WTC11 (cell line): ENCODE data around the gene FZD10. TPM values are rescaled to one million over a fixed set of nuclear protein-coding genes. Genes with fewer than 3 reads are reported as not detected.

Experiments
- ATAC-seq: fragments of 200-7000 bp; cut with Tn5 transposase; 2 replicates; pipeline ENCODE4 v1.10.0; 2021; ENCODE audit warnings: mild to moderate bottlenecking, moderate library complexity
- CTCF ChIA-PET: fragments of 300-600 bp; sonication (Branson Sonifier 250); formaldehyde crosslinking; loops from one replicate; lab custom pipeline; 2021; ENCODE audit warnings: antibody characterized with exemption; lab: Charles Lee
- POLR2A ChIA-PET: fragments of 350-600 bp; sonication (Branson Sonifier 250); formaldehyde crosslinking; loops from one replicate; lab custom pipeline; 2021; ENCODE audit warnings: antibody characterized with exemption; lab: Charles Lee
- DNase-seq: peaks from one replicate; pipeline ENCODE4 v3.0.0; 2021; ENCODE audit warnings: low spot score
- H3K27ac Mint-ChIP-seq: 2 replicates; pipeline ENCODE4 v1.8.0; 2021; ENCODE audit warnings: mixed read lengths
- H3K27me3 Mint-ChIP-seq: 2 replicates; pipeline ENCODE4 v1.8.0; 2021; ENCODE audit warnings: low read depth, mild to moderate bottlenecking, moderate library complexity, mixed read lengths
- H3K36me3 Mint-ChIP-seq: 2 replicates; pipeline ENCODE4 v1.8.0; 2021; ENCODE audit warnings: mixed read lengths
- H3K4me1 Mint-ChIP-seq: 2 replicates; pipeline ENCODE4 v1.8.0; 2022; ENCODE audit warnings: mixed read lengths
- H3K4me3 Mint-ChIP-seq: 2 replicates; pipeline ENCODE4 v1.8.0; 2021; ENCODE audit warnings: mild to moderate bottlenecking, moderate library complexity, mixed read lengths
- H3K9me3 Mint-ChIP-seq: 2 replicates; pipeline ENCODE4 v1.8.0; 2021; ENCODE audit warnings: mixed read lengths
- ELF4 ChIP-seq: sonication (generic); formaldehyde crosslinking; IDR thresholded peaks from 2 replicates; pipeline ENCODE4 v1.8.1; 2022; ENCODE audit warnings: low read depth, mild to moderate bottlenecking, moderate library complexity, missing genetic modification reagents
- ESRRA ChIP-seq: sonication (generic); formaldehyde crosslinking; IDR thresholded peaks from 2 replicates; pipeline ENCODE4 v1.8.1; 2022; ENCODE audit warnings: mild to moderate bottlenecking, missing genetic modification reagents, borderline replicate concordance
- ETV6 ChIP-seq: sonication (generic); formaldehyde crosslinking; IDR thresholded peaks from 2 replicates; pipeline ENCODE4 v1.8.1; 2022; ENCODE audit warnings: mild to moderate bottlenecking, missing genetic modification reagents
- FOXK1 ChIP-seq: sonication (generic); formaldehyde crosslinking; IDR thresholded peaks from 2 replicates; pipeline ENCODE4 v1.8.0; 2022; ENCODE audit warnings: mild to moderate bottlenecking, moderate library complexity, missing genetic modification reagents
- FOXP1 ChIP-seq: sonication (generic); formaldehyde crosslinking; IDR thresholded peaks from 2 replicates; pipeline ENCODE4 v1.8.0; 2022; ENCODE audit warnings: missing genetic modification reagents, mild to moderate bottlenecking, moderate library complexity, borderline replicate concordance
- NFE2L1 ChIP-seq: sonication (generic); formaldehyde crosslinking; IDR thresholded peaks from 2 replicates; pipeline ENCODE4 v1.8.1; 2023; ENCODE audit warnings: missing genetic modification reagents
- NFYB ChIP-seq: sonication (generic); formaldehyde crosslinking; conservative IDR thresholded peaks from 2 replicates; pipeline ENCODE4 v1.8.0; 2022; ENCODE audit warnings: low read depth, missing genetic modification reagents
- RELA ChIP-seq: sonication (generic); formaldehyde crosslinking; IDR thresholded peaks from 2 replicates; pipeline ENCODE4 v1.8.1; 2022; ENCODE audit warnings: missing genetic modification reagents, mild to moderate bottlenecking, borderline replicate concordance
- RORB ChIP-seq: fragments of 250-450 bp; sonication (Bioruptor Pico); IDR thresholded peaks from 2 replicates; pipeline ENCODE4 v1.9.0; 2021; ENCODE audit warnings: mild to moderate bottlenecking
- TEAD1 ChIP-seq: sonication (generic); formaldehyde crosslinking; IDR thresholded peaks from 2 replicates; pipeline ENCODE4 v1.8.0; 2022; ENCODE audit warnings: mild to moderate bottlenecking, missing genetic modification reagents
- ZBTB21 ChIP-seq: sonication (generic); formaldehyde crosslinking; IDR thresholded peaks from 2 replicates; pipeline ENCODE4 v1.8.1; 2023; ENCODE audit warnings: mild to moderate bottlenecking, missing genetic modification reagents, borderline replicate concordance
- ZNF121 ChIP-seq: sonication (generic); formaldehyde crosslinking; IDR thresholded peaks from 2 replicates; pipeline ENCODE4 v1.8.0; 2023; ENCODE audit warnings: missing genetic modification reagents
- ZNF416 ChIP-seq: fragments of 250-450 bp; sonication (Bioruptor Pico); IDR thresholded peaks from 2 replicates; pipeline ENCODE4 v1.9.0; 2021; ENCODE audit warnings: mild to moderate bottlenecking, inconsistent platforms
- ZNF671 ChIP-seq: fragments of 250-450 bp; sonication (Bioruptor Pico); IDR thresholded peaks from 2 replicates; pipeline ENCODE4 v1.8.0; 2021; ENCODE audit warnings: mild to moderate bottlenecking
- total RNA-seq: library from RNA; stranded (reverse); gene quantifications from 3 replicates; pipeline ENCODE4 v1.2.3, GENCODE V29; 2021
- TF ChIP-seq, protein P1 (sequence below): fragments of 250-450 bp; sonication (Bioruptor Pico); IDR thresholded peaks from 2 replicates; pipeline ENCODE4 v1.9.0; 2021; ENCODE audit warnings: mild to moderate bottlenecking
- TF ChIP-seq, protein P2 (sequence below): sonication (generic); formaldehyde crosslinking; IDR thresholded peaks from 2 replicates; pipeline ENCODE4 v1.8.1; 2023; ENCODE audit warnings: mild to moderate bottlenecking, moderate library complexity, missing genetic modification reagents
- TF ChIP-seq, protein P3 (sequence below): sonication (generic); formaldehyde crosslinking; IDR thresholded peaks from 2 replicates; pipeline ENCODE4 v1.8.1; 2022; ENCODE audit warnings: mild to moderate bottlenecking, moderate library complexity, missing genetic modification reagents
- TF ChIP-seq, protein P4 (sequence below): sonication (generic); formaldehyde crosslinking; IDR thresholded peaks from 2 replicates; pipeline ENCODE4 v1.8.1; 2023; ENCODE audit warnings: mild to moderate bottlenecking, missing genetic modification reagents
- TF ChIP-seq, protein P5 (sequence below): fragments of 250-450 bp; sonication (Bioruptor Pico); IDR thresholded peaks from 2 replicates; pipeline ENCODE4 v2.1.2; 2022; ENCODE audit warnings: mild to moderate bottlenecking, moderate library complexity
- TF ChIP-seq, protein P6 (sequence below): sonication (generic); formaldehyde crosslinking; IDR thresholded peaks from 2 replicates; pipeline ENCODE4 v1.8.0; 2022; ENCODE audit warnings: mild to moderate bottlenecking, missing genetic modification reagents
- TF ChIP-seq, protein P7 (sequence below): sonication (generic); formaldehyde crosslinking; IDR thresholded peaks from 2 replicates; pipeline ENCODE4 v1.8.0; 2023; ENCODE audit warnings: missing genetic modification reagents, mild to moderate bottlenecking, borderline replicate concordance

The FZD10 gene
- total RNA-seq, 1 experiment from 2014 or later = 1.1 TPM

DNA sequence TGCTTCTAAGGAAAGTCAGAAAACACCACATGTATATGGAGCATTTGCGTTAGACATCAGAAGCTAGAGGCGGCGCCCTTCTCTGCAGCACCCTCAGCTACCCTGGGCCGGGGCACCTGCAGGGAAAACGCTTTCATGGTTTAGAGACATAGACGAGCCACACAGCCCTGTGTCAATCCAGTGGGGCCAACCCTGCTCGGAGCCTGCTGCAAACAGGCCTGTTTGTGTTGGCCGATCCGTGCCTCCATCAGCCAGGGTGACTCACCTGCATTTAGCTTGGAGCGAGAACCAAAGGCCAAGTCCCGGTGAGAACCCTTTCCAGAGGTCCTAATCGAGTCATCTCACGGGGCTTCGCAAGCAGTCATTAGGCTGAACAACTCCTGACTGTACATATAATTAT lies 19.5 kb upstream of the FZD10 start:
- ATAC-seq = no peak
- H3K9me3 Mint-ChIP-seq = peaks cover 27% of the 10 kb centered on the region
- POLR2A ChIA-PET = no interaction called here
- no peak for DNase-seq
- peaks cover 37% of the 10 kb centered on the region for H3K36me3 Mint-ChIP-seq
- TF ChIP-seq ZBTB21 (CRISPR knock-in tag) (no peak), NFYB (CRISPR knock-in tag) (no peak), ESRRA (CRISPR knock-in tag) (no peak), ZNF121 (CRISPR knock-in tag) (no peak), FOXP1 (CRISPR knock-in tag) (no peak), ZNF671 (CRISPR knock-in tag) (no peak), ELF4 (CRISPR knock-in tag) (no peak), RELA (CRISPR knock-in tag) (no peak), FOXK1 (CRISPR knock-in tag) (no peak), NFE2L1 (no peak), RORB (no peak), TEAD1 (CRISPR knock-in tag) (no peak), ETV6 (no peak)
- TF ChIP-seq, protein P1, sequence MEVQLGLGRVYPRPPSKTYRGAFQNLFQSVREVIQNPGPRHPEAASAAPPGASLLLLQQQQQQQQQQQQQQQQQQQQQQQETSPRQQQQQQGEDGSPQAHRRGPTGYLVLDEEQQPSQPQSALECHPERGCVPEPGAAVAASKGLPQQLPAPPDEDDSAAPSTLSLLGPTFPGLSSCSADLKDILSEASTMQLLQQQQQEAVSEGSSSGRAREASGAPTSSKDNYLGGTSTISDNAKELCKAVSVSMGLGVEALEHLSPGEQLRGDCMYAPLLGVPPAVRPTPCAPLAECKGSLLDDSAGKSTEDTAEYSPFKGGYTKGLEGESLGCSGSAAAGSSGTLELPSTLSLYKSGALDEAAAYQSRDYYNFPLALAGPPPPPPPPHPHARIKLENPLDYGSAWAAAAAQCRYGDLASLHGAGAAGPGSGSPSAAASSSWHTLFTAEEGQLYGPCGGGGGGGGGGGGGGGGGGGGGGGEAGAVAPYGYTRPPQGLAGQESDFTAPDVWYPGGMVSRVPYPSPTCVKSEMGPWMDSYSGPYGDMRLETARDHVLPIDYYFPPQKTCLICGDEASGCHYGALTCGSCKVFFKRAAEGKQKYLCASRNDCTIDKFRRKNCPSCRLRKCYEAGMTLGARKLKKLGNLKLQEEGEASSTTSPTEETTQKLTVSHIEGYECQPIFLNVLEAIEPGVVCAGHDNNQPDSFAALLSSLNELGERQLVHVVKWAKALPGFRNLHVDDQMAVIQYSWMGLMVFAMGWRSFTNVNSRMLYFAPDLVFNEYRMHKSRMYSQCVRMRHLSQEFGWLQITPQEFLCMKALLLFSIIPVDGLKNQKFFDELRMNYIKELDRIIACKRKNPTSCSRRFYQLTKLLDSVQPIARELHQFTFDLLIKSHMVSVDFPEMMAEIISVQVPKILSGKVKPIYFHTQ (CRISPR knock-in tag) = no peak
- TF ChIP-seq, protein P2, sequence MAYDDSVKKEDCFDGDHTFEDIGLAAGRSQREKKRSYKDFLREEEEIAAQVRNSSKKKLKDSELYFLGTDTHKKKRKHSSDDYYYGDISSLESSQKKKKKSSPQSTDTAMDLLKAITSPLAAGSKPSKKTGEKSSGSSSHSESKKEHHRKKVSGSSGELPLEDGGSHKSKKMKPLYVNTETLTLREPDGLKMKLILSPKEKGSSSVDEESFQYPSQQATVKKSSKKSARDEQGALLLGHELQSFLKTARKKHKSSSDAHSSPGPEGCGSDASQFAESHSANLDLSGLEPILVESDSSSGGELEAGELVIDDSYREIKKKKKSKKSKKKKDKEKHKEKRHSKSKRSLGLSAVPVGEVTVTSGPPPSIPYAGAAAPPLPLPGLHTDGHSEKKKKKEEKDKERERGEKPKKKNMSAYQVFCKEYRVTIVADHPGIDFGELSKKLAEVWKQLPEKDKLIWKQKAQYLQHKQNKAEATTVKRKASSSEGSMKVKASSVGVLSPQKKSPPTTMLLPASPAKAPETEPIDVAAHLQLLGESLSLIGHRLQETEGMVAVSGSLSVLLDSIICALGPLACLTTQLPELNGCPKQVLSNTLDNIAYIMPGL (CRISPR knock-in tag) = no peak
- TF ChIP-seq, protein P3, sequence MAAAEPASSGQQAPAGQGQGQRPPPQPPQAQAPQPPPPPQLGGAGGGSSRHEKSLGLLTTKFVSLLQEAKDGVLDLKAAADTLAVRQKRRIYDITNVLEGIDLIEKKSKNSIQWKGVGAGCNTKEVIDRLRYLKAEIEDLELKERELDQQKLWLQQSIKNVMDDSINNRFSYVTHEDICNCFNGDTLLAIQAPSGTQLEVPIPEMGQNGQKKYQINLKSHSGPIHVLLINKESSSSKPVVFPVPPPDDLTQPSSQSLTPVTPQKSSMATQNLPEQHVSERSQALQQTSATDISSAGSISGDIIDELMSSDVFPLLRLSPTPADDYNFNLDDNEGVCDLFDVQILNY (CRISPR knock-in tag) = no peak
- TF ChIP-seq, protein P4, sequence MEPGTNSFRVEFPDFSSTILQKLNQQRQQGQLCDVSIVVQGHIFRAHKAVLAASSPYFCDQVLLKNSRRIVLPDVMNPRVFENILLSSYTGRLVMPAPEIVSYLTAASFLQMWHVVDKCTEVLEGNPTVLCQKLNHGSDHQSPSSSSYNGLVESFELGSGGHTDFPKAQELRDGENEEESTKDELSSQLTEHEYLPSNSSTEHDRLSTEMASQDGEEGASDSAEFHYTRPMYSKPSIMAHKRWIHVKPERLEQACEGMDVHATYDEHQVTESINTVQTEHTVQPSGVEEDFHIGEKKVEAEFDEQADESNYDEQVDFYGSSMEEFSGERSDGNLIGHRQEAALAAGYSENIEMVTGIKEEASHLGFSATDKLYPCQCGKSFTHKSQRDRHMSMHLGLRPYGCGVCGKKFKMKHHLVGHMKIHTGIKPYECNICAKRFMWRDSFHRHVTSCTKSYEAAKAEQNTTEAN = no peak
- TF ChIP-seq, protein P5, sequence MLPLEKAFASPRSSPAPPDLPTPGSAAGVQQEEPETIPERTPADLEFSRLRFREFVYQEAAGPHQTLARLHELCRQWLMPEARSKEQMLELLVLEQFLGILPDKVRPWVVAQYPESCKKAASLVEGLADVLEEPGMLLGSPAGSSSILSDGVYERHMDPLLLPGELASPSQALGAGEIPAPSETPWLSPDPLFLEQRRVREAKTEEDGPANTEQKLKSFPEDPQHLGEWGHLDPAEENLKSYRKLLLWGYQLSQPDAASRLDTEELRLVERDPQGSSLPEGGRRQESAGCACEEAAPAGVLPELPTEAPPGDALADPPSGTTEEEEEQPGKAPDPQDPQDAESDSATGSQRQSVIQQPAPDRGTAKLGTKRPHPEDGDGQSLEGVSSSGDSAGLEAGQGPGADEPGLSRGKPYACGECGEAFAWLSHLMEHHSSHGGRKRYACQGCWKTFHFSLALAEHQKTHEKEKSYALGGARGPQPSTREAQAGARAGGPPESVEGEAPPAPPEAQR (CRISPR knock-in tag) = no peak
- CTCF ChIA-PET = no interaction called here
- H3K27ac Mint-ChIP-seq = no peak overlapping the region
- peaks cover 2% of the 10 kb centered on the region; the same call in 1 of the 2 replicates for H3K4me1 Mint-ChIP-seq
- H3K27me3 Mint-ChIP-seq = peaks cover 19% of the 10 kb centered on the region
- H3K4me3 Mint-ChIP-seq = no peak overlapping the region

DNA sequence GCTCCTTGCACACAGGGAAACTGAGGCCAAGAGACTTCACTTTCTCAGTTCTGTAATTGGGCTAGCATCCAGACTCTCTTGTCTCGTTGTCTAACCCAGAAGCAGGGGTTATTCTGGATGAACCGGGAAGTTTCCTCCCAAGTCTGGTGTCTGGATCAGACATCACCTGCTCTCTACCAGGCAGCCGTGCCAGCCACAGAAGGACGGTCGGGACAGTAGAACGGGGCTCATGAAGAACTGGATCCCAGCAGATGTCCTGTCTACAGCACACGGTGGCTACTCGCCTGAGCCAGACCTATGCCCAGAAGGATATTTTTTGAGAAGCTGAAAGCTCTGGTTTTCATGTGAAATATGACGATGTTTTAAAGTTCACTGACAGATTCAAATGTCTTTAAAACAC lies 19.1 kb upstream of the FZD10 start:
- H3K27ac Mint-ChIP-seq = no peak overlapping the region
- ATAC-seq (no peak), DNase-seq (no peak)
- H3K36me3 Mint-ChIP-seq = peaks cover 33% of the 10 kb centered on the region
- H3K27me3 Mint-ChIP-seq = peaks cover 17% of the 10 kb centered on the region
- ChIA-PET CTCF (no interaction called here), POLR2A (no interaction called here)
- H3K4me1 Mint-ChIP-seq = peaks cover 2% of the 10 kb centered on the region; the same call in 1 of the 2 replicates
- H3K4me3 Mint-ChIP-seq = no peak overlapping the region
- peaks cover 27% of the 10 kb centered on the region for H3K9me3 Mint-ChIP-seq
- TF ChIP-seq, protein P6, sequence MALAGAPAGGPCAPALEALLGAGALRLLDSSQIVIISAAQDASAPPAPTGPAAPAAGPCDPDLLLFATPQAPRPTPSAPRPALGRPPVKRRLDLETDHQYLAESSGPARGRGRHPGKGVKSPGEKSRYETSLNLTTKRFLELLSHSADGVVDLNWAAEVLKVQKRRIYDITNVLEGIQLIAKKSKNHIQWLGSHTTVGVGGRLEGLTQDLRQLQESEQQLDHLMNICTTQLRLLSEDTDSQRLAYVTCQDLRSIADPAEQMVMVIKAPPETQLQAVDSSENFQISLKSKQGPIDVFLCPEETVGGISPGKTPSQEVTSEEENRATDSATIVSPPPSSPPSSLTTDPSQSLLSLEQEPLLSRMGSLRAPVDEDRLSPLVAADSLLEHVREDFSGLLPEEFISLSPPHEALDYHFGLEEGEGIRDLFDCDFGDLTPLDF (CRISPR knock-in tag) = no peak
- TF ChIP-seq ZBTB21 (CRISPR knock-in tag) = no peak
- TF ChIP-seq, protein P7, sequence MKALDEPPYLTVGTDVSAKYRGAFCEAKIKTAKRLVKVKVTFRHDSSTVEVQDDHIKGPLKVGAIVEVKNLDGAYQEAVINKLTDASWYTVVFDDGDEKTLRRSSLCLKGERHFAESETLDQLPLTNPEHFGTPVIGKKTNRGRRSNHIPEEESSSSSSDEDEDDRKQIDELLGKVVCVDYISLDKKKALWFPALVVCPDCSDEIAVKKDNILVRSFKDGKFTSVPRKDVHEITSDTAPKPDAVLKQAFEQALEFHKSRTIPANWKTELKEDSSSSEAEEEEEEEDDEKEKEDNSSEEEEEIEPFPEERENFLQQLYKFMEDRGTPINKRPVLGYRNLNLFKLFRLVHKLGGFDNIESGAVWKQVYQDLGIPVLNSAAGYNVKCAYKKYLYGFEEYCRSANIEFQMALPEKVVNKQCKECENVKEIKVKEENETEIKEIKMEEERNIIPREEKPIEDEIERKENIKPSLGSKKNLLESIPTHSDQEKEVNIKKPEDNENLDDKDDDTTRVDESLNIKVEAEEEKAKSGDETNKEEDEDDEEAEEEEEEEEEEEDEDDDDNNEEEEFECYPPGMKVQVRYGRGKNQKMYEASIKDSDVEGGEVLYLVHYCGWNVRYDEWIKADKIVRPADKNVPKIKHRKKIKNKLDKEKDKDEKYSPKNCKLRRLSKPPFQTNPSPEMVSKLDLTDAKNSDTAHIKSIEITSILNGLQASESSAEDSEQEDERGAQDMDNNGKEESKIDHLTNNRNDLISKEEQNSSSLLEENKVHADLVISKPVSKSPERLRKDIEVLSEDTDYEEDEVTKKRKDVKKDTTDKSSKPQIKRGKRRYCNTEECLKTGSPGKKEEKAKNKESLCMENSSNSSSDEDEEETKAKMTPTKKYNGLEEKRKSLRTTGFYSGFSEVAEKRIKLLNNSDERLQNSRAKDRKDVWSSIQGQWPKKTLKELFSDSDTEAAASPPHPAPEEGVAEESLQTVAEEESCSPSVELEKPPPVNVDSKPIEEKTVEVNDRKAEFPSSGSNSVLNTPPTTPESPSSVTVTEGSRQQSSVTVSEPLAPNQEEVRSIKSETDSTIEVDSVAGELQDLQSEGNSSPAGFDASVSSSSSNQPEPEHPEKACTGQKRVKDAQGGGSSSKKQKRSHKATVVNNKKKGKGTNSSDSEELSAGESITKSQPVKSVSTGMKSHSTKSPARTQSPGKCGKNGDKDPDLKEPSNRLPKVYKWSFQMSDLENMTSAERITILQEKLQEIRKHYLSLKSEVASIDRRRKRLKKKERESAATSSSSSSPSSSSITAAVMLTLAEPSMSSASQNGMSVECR (CRISPR knock-in tag) = no peak
- TF ChIP-seq, protein P4 = no peak
- no peak for TF ChIP-seq ZNF416 (CRISPR knock-in tag)
